Body of pancreas (tissue), 4 donors: Measurements from ENCODE around the gene ANO3.

Experiments used
- CTCF ChIP-seq, 7 experiments: fragments of 450-650 bp in 4 of 7; fragments of 200-600 bp in 3 of 7; sonication (generic) in 3 of 7; IDR thresholded peaks; one replicate each; pipeline ENCODE4 v1.5.1; 2016 to 2019; ENCODE audit warnings: antibody characterized with exemption in 7 of 7
- POLR2A ChIP-seq, 3 donors: fragments of 450-650 bp; IDR thresholded peaks; one replicate each; pipeline ENCODE4 v1.6.1; 2016; ENCODE audit warnings: antibody characterized with exemption in 3 of 3, mild to moderate bottlenecking in 2 of 3

GRCh38 chr11:26527685-26528084 is 195.8 kb downstream of the ANO3 start:
- no peak for TF ChIP-seq CTCF (IDR thresholded peaks at IDR 0.05)
- TF ChIP-seq POLR2A (IDR thresholded peaks at IDR 0.05), result no peak
